Measurements from ENCODE around the gene DAGLA.

DAGLA gene

GRCh38 chr11:61730240-61730994 lies 50.2 kb downstream of the DAGLA start:
- DNase-seq (ENCODE audit: low read depth), result no peak

GRCh38 chr11:61731211-61731951 lies 51.2 kb downstream of the DAGLA start:
- no peak for DNase-seq (ENCODE audit: low read depth)

GRCh38 chr11:61731952-61732675 lies 51.9 kb downstream of the DAGLA start:
- no peak for DNase-seq (ENCODE audit: low read depth)

GRCh38 chr11:61732705-61733104 lies 52.5 kb downstream of the DAGLA start:
- no peak for DNase-seq (ENCODE audit: low read depth)

GRCh38 chr11:61733120-61733978 lies 53.2 kb downstream of the DAGLA start:
- no peak for DNase-seq (ENCODE audit: low read depth)

GRCh38 chr11:61734767-61735166 lies 54.6 kb downstream of the DAGLA start:
- no peak for DNase-seq (ENCODE audit: low read depth)

- no peak for DNase-seq (ENCODE audit: low read depth)
These were observed 55.2 kb downstream of the DAGLA start for GRCh38 chr11:61735391-61735790.

GRCh38 chr11:61736310-61736709 lies 56.1 kb downstream of the DAGLA start:
- DNase-seq (ENCODE audit: low read depth), result no peak

- no peak for DNase-seq (ENCODE audit: low read depth)
These were observed 56.9 kb downstream of the DAGLA start for GRCh38 chr11:61737131-61737530.

GRCh38 chr11:61737636-61738386 lies 57.6 kb downstream of the DAGLA start:
- no peak for DNase-seq (ENCODE audit: low read depth)

- DNase-seq (ENCODE audit: low read depth), result no peak
These were observed 58.6 kb downstream of the DAGLA start for GRCh38 chr11:61738776-61739175.

GRCh38 chr11:61739413-61739812 lies 59.2 kb downstream of the DAGLA start:
- no peak for DNase-seq (ENCODE audit: low read depth)

GRCh38 chr11:61739966-61740365 lies 59.8 kb downstream of the DAGLA start:
- DNase-seq (ENCODE audit: low read depth), result no peak

- DNase-seq (ENCODE audit: low read depth), result peak; percentile 84
These were observed 62.2 kb downstream of the DAGLA start for GRCh38 chr11:61742391-61742790.

- no peak for DNase-seq (ENCODE audit: low read depth)
These were observed 63.4 kb downstream of the DAGLA start for GRCh38 chr11:61743486-61744095.

GRCh38 chr11:61744181-61744580 lies 64.0 kb downstream of the DAGLA start:
- DNase-seq (ENCODE audit: low read depth), result no peak

- DNase-seq (ENCODE audit: low read depth), result no peak
These were observed 64.5 kb downstream of the DAGLA start for GRCh38 chr11:61744609-61745156.

- no peak for DNase-seq (ENCODE audit: low read depth)
These were observed 65.7 kb downstream of the DAGLA start for GRCh38 chr11:61745781-61746441.

- no peak for DNase-seq (ENCODE audit: low read depth)
These were observed 66.4 kb downstream of the DAGLA start for GRCh38 chr11:61746442-61747191.

Data from CMK (cell line).